ENCODE results near the gene XIRP1. TPM values are rescaled to one million over a fixed set of nuclear protein-coding genes. Genes with fewer than 3 reads are reported as not detected.

Gene XIRP1
- total and polyA plus RNA-seq, 2 donors from 2014 or later: 0.09 TPM; not detected in 1

DNA sequence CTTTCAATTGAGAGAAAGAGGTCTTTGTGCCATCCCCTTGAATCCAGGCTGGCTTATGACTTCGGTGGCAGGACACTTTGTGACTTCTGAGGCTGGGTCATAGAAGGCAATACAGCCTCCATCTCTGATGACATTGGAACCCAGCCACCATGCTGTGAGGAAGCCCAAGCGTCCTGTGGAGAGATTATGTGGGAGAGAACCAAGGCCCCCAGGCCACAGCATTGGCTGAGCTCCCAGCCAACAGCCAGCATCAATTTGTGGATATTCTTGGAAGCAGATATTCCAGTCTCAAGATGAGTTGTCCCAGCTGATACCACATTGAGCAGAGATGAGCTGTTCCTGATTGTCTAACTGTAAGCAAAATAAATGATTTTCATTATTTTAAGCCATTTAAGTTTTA, 12.7 kb upstream of the XIRP1 start:
- DNase-seq: no peak
- intact Hi-C loops (cut with DNase I): no loop called here

DNA sequence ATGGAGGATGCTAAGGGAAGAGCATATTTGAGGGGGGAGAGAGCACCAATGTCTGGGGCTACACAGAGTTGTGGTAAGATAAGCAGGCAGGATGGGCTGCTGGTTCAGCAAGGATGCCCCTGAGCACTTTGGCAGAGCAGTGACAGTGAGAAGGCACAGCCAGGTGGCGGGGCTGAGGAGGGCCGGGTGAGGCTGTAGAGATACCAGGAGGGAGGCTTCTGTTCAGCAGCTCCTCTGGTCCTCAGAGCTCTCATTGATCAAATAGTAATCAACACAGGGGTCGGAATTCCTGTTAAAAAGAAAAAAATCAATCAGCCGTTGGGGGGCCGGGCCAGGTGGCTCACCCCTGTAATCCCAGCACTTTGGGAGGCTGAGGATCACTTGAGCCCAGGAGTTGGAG, 11.5 kb upstream of the XIRP1 start:
- DNase-seq (no peak), FAIRE-seq (no peak)
- Histone ChIP-seq H3K9me3 (ENCODE audit: control insufficient read depth in 2 of 3, insufficient read depth in 1 of 3, low read length in 3 of 3) (peaks cover 0 to 4% (median 0%) of the 10 kb centered on the region in 3 donors), H3K27ac (ENCODE audit: low read depth in 2 of 2, low read length in 2 of 2) (no peak overlapping the region), H3K4me1 (ENCODE audit: control insufficient read depth in 2 of 3, insufficient read depth in 2 of 3, low read depth in 1 of 3, low read length in 3 of 3) (no peaks in the 10 kb centered on the region), H3K4me3 (ENCODE audit: low read length in 3 of 3) (no peak overlapping the region), H3K9ac (ENCODE audit: low read length in 3 of 3) (no peak overlapping the region), H3K36me3 (ENCODE audit: control insufficient read depth in 2 of 3, insufficient read depth in 3 of 3, low read length in 3 of 3) (no peaks in the 10 kb centered on the region), H3K27me3 (ENCODE audit: control insufficient read depth, insufficient read depth, low read length) (no peaks in the 10 kb centered on the region)
- intact Hi-C loops (cut with DNase I): no loop called here
- TF ChIP-seq, protein P1, sequence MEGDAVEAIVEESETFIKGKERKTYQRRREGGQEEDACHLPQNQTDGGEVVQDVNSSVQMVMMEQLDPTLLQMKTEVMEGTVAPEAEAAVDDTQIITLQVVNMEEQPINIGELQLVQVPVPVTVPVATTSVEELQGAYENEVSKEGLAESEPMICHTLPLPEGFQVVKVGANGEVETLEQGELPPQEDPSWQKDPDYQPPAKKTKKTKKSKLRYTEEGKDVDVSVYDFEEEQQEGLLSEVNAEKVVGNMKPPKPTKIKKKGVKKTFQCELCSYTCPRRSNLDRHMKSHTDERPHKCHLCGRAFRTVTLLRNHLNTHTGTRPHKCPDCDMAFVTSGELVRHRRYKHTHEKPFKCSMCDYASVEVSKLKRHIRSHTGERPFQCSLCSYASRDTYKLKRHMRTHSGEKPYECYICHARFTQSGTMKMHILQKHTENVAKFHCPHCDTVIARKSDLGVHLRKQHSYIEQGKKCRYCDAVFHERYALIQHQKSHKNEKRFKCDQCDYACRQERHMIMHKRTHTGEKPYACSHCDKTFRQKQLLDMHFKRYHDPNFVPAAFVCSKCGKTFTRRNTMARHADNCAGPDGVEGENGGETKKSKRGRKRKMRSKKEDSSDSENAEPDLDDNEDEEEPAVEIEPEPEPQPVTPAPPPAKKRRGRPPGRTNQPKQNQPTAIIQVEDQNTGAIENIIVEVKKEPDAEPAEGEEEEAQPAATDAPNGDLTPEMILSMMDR (IDR thresholded peaks at IDR 0.05; ENCODE audit: borderline replicate concordance, extremely low read depth, insufficient read depth): no peak

More for the DNA sequence above, 12.7 kb upstream of the XIRP1 start:
- Histone ChIP-seq H3K27me3 (ENCODE audit: control insufficient read depth, insufficient read depth, low read length) (no peaks in the 10 kb centered on the region), H3K36me3 (ENCODE audit: control insufficient read depth in 2 of 3, insufficient read depth in 3 of 3, low read length in 3 of 3) (no peaks in the 10 kb centered on the region), H3K27ac (ENCODE audit: low read depth in 2 of 2, low read length in 2 of 2) (no peak overlapping the region), H3K9ac (ENCODE audit: low read length in 3 of 3) (no peak overlapping the region), H3K4me1 (ENCODE audit: control insufficient read depth in 2 of 3, insufficient read depth in 2 of 3, low read depth in 1 of 3, low read length in 3 of 3) (no peaks in the 10 kb centered on the region), H3K4me3 (ENCODE audit: low read length in 3 of 3) (no peak overlapping the region), H3K9me3 (ENCODE audit: control insufficient read depth in 2 of 3, insufficient read depth in 1 of 3, low read length in 3 of 3) (peaks cover 0 to 4% (median 0%) of the 10 kb centered on the region in 3 donors)
- TF ChIP-seq, protein P1 (IDR thresholded peaks at IDR 0.05; ENCODE audit: borderline replicate concordance, extremely low read depth, insufficient read depth): no peak
- no peak for FAIRE-seq

DNA sequence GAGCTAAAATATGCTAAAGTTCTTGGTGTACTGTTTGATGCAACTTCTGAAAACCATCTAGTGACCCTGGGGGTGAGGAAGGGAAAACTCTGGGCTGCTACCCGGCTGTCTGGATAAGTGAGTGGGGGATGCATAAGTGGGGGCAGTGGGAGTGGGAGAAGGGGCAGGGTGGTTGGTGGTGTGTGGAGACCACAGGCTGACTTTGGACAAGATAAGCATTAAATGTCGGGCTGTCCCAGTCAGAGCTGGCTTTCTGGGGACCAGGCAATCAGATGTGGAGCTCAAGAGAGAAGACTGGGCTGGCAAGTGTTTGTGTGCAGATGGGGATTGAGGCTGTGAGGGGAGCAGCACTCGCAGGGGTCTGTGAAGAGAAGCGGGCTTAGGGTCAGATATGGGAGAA, 11.0 kb upstream of the XIRP1 start:
- no peak for FAIRE-seq

More for the DNA sequence above, 11.0 kb upstream of the XIRP1 start:
- Histone ChIP-seq H3K36me3 (ENCODE audit: control insufficient read depth in 2 of 3, insufficient read depth in 3 of 3, low read length in 3 of 3) (no peaks in the 10 kb centered on the region), H3K9me3 (ENCODE audit: control insufficient read depth in 2 of 3, insufficient read depth in 1 of 3, low read length in 3 of 3) (peaks cover 0 to 4% (median 0%) of the 10 kb centered on the region in 3 donors), H3K9ac (ENCODE audit: low read length in 3 of 3) (no peak overlapping the region), H3K27me3 (ENCODE audit: control insufficient read depth, insufficient read depth, low read length) (no peaks in the 10 kb centered on the region), H3K4me1 (ENCODE audit: control insufficient read depth in 2 of 3, insufficient read depth in 2 of 3, low read depth in 1 of 3, low read length in 3 of 3) (no peaks in the 10 kb centered on the region), H3K4me3 (ENCODE audit: low read length in 3 of 3) (no peak overlapping the region), H3K27ac (ENCODE audit: low read depth in 2 of 2, low read length in 2 of 2) (no peak overlapping the region)
- no peak for DNase-seq
- intact Hi-C loops (cut with DNase I): no loop called here
- TF ChIP-seq, protein P1 (IDR thresholded peaks at IDR 0.05; ENCODE audit: borderline replicate concordance, extremely low read depth, insufficient read depth): no peak

All from kidney (tissue), 14 donors.